Lower leg skin (tissue), 3 donors: ENCODE results near the gene C9orf50.

Source experiments
- POLR2A ChIP-seq, 2 donors: fragments of 450-650 bp; IDR thresholded peaks; one replicate each; pipeline ENCODE4 v1.6.1; 2016 to 2017; ENCODE audit warnings: antibody characterized with exemption in 2 of 2, mild to moderate bottlenecking in 1 of 2, moderate library complexity in 1 of 2
- TF ChIP-seq, protein P1 (sequence below), 3 donors: fragments of 450-650 bp; IDR thresholded peaks; one replicate each; pipeline ENCODE4 v1.5.1; 2016; ENCODE audit warnings: antibody characterized with exemption in 3 of 3, mild to moderate bottlenecking in 3 of 3, moderate library complexity in 2 of 3

GRCh38 chr9:129566563-129567266, 54.2 kb downstream of the C9orf50 start:
- TF ChIP-seq, protein P1, sequence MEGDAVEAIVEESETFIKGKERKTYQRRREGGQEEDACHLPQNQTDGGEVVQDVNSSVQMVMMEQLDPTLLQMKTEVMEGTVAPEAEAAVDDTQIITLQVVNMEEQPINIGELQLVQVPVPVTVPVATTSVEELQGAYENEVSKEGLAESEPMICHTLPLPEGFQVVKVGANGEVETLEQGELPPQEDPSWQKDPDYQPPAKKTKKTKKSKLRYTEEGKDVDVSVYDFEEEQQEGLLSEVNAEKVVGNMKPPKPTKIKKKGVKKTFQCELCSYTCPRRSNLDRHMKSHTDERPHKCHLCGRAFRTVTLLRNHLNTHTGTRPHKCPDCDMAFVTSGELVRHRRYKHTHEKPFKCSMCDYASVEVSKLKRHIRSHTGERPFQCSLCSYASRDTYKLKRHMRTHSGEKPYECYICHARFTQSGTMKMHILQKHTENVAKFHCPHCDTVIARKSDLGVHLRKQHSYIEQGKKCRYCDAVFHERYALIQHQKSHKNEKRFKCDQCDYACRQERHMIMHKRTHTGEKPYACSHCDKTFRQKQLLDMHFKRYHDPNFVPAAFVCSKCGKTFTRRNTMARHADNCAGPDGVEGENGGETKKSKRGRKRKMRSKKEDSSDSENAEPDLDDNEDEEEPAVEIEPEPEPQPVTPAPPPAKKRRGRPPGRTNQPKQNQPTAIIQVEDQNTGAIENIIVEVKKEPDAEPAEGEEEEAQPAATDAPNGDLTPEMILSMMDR (IDR thresholded peaks at IDR 0.05), result no peak
- TF ChIP-seq POLR2A (IDR thresholded peaks at IDR 0.05), result no peak
